ENCODE measurements around the gene IL18R1.

GRCh38 chr2:102391565-102391964 is 36.0 kb downstream of the IL18R1 start:
- TF ChIP-seq CTCF (IDR thresholded peaks at IDR 0.05; ENCODE audit: low read length) (no peak), EZH2 (optimal IDR thresholded peaks at IDR 0.05; ENCODE audit: low read depth, low read length) (no peak), EZH2phosphoT487 (IDR thresholded peaks at IDR 0.05; ENCODE audit: low read length) (no peak)

Data from MM.1S (cell line).